ENCODE results near the gene SDC4.
"Not testable (repeated sequence)": the region's sequence is repeated elsewhere in the genome, so short reads cannot be mapped to it uniquely, and the experiment has no call there.

SDC4 gene

DNA sequence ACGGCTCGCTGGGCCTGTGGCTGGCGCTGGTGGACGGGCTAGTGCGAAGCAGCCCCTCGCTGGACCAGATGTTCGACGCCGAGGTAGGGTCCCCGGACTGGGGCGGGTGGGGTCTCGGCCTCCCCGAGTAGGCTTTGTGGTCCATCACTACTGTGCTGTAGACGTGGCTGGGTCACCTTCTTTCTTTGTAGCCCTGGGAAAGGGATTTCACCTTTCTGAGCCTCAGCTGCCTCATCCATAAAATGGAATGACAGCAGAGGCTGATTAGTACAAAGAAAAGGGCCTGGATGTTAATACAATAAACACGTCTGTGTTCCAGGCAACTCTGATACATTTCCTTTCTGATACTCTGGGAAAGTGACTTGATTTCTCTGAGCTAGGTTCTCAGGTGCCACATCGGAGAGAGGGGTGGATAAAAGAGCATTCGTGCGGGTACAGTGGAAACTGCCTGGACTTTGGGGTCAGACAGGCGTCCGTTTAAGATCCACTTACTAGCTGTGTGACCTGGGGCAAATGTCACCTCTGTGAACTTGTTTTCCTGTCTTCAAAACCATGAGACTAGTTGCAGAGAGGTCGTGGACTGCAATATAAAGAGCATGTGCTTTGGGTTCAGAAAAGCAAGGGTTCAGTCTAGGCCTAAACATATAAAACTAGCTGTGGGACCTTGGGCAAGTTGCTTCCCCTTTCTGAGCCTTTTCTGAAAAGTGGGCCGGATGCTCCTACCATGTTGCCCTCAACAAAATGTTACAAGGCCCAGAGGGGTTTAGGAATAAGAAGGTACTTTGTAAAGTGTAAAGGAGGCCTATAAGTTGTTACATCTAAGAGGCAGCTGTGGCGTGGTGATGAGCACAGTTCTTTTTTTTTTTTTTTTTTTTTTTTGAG, 15.6 kb upstream of the SDC4 start:
- DNase-seq: no peak

DNA sequence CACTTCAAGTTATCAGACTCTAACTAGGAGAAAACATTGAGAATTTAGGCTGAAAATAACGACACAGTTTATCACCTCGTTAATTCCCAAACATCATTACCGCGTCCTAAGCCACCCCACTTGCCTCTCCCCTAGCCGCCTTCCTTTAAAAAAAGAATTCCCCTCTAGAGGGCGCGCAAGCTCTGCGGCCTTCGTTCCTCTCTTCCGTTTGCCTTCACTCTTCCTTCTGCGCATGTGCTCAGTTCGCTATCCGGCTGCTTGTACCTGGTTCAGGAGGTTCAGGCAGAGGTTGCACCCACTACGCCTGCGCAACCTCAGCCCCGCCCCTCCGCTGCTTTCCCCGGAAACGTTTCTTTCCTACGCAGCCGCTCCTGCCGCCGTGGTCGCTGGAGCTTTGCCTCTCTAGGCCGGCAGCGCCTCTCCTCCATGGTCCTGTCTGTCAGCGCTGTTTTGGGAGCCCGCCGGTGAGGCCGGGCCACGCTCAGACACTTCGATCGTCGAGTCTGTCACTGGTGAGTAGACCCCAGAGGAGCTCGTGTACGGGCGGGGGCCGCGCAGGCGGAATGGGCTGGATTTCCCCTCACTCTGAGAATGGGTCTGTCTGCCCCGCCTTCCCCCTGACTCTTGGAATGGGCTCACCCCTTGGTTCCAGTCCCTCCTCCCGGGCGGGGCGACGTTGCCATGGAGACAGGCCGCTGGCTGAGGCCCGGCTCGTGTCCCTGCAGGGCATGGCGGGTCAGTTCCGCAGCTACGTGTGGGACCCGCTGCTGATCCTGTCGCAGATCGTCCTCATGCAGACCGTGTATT, 14.8 kb upstream of the SDC4 start, which contains the start of gene SYS1:
Gene SYS1, plus strand, starts transcription at position 353 of the 807 bp plus-strand sequence. Its CDS starts 376 bp downstream, at position 729.
- DNase-seq: peak; percentile 96

- no peak for DNase-seq
These were observed 13.6 kb upstream of the SDC4 start for GRCh38 chr20:45361793-45362192.

DNA sequence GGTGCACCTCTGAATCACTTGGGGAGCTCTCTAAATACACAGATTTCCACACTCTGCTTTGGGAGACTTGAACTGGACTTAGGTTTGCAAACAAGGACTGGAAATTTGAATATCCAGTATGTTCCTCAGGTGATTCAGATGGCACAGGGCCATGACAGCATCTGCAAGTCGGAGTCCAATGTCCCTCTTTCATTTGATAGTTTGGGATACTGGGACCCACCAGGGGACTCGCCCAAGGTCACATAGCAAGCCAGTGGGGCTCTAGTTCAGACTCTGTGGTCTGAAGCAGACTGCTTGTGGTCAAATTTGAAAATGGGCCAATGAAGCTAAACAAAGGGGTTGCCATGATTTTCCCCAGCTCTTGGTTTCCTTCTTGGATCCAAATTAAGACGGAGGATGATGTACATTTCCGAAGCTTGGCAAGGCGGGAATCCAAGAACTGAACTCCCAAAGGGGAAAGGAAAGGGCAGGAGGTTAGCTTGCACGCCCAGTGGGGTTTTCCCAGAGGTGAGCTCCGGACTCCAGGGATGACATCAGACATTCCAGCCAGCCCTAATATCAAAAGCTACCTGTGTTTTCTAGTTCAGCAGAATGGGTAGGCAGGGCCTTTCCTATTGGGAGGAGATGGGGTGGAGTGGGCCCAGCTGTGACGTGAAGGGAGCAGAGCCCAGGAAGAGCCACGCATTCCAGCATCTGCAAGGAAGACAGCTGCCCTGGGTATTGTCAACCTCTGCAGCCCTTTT, 11.4 kb upstream of the SDC4 start:
- no peak for DNase-seq

DNA sequence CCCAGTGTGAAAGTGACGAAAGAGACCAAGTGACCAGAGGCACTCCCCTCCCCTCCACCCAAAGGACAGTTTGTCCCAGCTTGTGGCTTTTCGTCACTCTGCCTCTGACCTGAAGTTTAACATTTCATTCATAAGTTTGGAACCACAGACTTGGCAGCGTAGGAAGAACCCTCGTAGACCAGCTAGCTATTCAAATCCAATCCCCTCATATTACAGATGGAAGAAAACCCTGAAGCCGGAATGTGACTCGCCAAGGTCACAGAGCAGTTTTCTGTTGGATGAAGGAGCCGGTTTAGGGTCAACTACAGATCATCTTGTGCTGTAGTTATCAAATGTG, 10.8 kb upstream of the SDC4 start:
- DNase-seq: no peak

DNA sequence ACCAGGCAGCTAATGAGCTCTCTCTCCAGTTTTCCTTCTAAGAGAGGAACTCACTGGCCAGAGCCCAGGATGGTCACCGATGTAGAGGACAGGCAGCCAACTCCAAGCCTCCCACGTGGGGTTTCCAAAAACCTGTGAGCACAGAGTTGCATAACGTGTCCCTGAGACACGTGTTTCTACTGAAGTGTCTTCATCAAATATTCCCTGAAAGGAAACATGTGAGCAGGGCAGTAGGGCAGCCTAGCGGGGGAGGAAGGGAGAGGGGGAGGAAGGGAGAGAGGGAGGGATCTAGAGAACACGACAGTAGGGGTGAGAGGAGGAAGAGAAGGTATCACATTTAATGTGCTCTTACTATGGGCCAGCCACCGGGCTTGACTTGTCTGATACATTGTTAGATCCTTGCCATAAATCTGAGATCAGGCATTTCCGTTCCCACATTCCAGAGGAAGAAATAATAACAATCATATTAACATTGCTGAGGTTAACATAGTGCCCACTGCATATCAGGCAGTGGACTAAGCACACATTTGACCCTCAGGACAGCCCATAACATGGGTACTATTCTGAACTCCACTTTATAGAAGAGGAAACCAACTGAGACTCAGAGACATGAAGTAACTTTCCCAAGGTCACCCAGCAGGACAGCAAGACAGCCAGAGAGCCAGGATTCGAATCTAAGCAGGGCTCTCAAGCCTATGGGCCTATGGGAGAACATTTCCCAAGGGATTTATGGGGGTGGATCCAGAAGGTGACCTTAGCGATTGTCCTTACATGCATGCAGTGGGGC, 10.3 kb upstream of the SDC4 start:
- no peak for DNase-seq

DNA sequence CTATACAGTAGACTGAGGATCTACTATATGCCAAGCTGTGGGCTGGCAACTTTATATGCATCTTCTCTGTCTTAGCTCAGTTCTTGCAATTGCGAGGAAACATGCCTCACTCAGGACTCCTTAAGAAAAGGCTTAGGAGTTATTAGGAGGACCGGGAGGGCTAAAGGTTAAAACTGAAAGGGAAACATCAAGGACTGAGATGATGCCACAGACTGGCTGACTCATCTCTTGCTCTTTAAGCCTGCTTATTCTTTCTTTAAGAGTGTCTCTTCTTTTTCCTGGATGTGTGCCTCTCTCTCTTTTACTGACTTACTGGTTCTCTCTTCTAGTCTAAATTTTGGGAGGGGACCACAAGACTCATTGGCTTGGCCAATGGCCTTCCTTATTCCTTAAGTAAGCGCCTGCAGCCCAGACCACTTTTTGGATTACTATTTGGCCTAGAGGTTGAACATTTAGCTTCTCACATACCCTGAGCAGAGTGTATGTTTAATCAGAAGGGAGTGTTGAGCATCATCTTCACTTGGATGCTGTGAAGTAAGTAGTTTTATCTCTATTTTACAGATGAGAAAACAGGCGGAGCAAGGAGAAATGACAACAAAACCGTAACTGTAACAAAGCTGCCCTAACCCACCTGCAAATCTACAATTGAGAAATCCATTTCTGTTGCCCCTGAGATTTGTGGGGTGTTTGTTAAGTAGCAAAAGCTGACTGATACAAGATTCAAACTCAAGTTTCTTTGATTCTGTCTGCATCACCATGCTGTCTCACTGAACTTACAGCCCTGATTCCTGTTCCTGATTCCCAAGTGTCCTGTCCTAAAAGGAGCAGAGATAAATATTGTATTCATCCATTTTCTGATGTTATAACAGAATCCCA, 7.2 kb upstream of the SDC4 start:
- DNase-seq: no peak

DNA sequence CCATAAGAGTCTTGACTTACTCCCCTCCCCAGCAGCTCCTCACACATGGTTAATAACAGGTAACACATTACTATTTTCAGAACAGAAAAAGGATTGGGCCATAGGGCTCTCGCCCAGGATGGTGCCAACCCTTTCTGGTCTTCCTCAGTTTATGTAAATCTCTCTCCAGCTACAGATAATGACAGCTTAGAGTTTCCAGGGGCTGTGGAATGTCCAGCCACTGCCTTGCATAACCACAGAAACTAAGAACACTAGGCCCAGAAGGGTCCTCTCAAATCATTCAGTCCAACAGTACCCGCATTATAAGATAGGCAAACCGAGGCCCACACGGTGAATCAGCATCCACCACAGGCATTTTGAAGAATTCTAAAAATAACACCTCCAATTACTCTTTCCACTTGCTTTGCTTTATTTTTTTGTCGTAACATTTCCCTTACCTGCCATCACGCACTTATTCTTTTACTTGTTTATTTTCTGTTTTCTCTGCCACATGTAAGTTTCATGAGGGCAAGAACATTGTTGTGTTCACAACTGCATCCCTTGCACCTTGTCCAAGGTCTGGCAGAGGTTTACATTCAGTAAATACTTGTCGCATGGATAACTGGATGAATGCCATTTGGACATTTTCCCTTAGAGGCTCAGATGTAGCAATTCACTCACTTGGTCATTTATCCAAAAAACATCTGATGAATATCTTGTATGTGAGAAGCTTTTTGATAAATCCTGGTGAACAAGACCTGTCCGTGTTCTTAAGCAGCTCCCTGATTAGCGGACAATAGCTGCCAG, 6.4 kb upstream of the SDC4 start:
- DNase-seq: no peak

- DNase-seq: no peak
These were observed 5.5 kb upstream of the SDC4 start for GRCh38 chr20:45353746-45354145.

DNA sequence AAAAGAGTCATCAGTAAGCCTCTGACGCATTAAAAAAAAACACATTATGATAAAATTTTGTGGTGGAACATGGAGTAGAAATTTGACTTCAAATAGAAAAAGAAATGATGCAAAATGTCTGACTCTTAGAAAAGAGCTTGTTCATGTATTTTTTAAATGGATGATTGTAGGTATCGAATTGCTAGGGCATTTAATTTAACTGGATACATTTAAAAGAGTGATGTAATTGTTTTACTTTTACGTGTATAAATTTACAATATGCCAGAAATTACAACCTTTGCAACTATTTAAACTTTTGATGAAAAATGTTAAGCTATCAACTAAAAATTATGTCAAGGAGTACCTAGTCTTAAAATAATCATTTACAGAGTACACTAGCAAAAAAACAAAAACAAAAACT, 4.5 kb upstream of the SDC4 start:
- DNase-seq: no peak

- not testable (repeated sequence) for DNase-seq
These were observed 2.6 kb upstream of the SDC4 start for GRCh38 chr20:45350795-45351194.

GRCh38 chr20:45350217-45350616, 2.0 kb upstream of the SDC4 start:
- DNase-seq: no peak

DNA sequence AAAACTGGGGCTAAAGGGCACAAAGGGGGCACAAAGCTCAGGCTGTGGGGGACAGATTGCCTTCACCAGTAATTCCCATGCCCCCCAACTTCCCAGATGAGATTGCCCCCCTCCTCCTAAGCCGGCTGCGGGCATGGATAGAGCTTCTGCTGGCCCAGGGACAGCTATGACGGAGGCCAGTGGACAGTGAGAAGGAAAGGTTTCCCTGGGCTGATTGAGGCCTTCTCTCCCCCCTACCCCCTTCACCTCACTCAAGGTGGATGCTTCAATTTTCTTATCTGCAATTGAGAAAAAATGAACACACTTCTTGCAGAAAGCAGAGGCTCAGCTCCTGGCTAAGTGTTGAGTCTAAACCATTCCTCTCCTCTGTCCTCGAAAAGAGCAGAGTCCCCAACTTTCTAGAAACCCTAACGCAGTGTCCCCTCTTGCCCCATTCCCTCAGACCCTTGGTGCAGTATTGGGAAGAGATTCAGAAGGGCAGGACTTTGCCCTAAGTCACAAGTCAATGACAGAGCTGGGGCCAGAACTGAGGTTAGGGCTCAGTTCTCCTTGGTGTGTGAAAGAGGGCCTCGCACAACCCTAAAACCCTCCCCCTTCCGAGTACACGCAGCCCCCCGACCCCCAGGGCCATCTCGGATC, 808 bp downstream of the SDC4 start:
- DNase-seq: no peak

GRCh38 chr20:45346851-45347250, 1.4 kb downstream of the SDC4 start:
- DNase-seq: no peak

DNA sequence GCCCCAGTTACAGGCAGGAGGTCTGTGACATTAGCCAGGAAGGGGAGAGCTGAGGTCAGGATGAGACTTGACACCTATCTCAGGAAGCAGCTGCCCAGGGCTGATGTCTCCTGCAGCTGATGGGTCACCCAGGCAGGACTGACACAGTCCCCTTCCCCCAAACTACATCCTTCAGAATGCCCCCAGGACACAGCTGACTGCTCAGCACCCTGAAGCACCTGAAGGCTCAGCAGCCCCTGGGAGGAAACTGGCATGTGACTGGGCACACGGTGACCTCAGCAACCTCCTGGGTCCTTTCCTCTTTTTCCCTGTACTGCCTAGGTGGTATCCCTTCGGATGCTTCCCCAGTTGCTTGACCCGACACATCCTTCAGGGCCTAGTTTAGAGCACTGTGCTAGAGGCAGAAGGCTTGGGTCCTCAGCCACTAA, 1.9 kb downstream of the SDC4 start:
- DNase-seq: no peak

GRCh38 chr20:45345104-45345936, 2.9 kb downstream of the SDC4 start:
- no peak for DNase-seq

DNA sequence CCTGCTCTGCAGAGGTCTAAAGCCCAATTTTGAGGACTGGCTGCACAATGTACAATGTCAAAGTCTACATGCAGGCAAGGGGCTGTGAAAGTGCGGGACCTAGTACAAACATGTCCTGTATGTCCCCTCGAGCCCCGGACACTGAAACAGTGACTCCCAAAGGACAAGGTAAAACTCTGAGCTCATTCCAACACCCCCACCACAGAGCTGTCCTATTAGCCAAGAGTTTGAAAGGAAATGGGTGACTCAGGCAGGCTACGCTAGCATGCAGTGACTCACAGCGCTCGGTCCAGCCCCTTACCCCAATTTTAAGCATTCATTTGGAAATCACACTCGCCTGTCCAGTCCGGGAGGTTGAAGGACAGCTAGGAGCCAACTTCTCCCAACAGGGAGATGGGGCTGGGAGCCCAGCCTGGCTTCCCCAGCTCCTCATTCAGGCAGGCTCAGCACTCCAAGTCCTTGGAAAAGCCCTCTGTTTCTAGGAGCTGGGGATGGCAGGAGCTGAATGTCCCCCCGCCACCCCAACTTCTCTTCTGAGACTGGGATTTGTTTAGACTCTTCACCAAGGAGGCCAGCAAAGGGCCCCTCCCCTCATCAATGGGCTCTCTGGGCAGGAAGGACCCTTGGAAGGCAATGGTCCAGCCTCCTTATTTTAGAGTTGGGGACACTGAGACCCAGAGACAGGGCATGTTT, 3.9 kb downstream of the SDC4 start:
- no peak for DNase-seq

DNA sequence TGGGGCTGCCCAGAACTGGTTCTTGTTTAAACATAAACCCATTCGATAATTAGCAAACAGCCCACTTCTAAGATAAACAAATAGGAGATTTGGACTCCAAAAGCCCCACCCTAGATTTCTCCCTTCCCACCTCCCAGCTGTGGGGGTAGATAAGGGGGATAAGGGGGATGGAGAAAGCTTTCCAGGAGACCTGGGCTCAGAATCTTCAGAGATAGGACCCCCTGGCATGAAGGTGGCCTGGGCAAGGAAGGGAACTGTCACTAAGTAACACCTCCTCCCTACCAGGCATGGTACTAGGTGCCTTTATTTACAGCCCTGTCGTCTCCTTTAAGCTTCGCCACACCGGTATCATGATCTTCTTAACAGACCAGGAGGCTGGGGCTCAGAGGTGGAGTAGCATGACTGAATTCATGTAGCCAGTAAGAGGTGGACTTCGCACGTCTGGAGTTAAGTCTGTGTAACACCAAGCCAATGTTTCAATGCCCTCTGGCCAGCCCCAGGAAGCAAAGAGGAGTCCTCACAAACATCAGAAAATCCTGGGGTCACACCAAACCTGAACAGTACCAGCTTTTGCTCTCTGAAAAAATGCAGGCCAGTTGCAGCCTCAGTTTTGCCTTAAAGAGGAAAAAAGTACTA, 4.6 kb downstream of the SDC4 start:
- DNase-seq: no peak

Measured in SHP77 treated with DMSO at 0.1 percent for 48 hours (cell line).